ENCODE results near the gene PLEKHH2.
"Not testable (repeated sequence)": the region's sequence is repeated elsewhere in the genome, so short reads cannot be mapped to it uniquely, and the experiment has no call there.

PLEKHH2 gene

DNA sequence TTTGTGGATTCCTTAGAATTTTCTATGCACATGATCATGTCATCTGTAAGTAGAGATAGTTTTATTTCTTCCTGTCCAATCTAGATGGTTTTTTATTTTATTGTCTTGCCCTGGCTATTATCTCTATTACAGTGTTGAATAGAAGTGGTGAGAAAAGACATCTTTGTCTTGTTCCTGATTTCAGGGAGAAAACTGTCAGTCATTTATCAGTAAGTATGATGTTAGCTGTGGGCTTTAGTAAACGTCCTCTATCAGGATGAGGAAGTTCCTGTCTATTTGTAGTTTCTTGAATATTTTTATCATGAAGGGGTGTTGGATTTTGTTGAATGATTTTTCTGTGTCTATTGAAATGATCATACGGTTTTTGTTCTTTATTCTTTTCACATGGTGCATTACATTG is 5.3 kb downstream of the PLEKHH2 start:
- DNase-seq: no peak

- DNase-seq: no peak
Observed at GRCh38 chr2:43643680-43644079, 6.6 kb downstream of the PLEKHH2 start.

DNA sequence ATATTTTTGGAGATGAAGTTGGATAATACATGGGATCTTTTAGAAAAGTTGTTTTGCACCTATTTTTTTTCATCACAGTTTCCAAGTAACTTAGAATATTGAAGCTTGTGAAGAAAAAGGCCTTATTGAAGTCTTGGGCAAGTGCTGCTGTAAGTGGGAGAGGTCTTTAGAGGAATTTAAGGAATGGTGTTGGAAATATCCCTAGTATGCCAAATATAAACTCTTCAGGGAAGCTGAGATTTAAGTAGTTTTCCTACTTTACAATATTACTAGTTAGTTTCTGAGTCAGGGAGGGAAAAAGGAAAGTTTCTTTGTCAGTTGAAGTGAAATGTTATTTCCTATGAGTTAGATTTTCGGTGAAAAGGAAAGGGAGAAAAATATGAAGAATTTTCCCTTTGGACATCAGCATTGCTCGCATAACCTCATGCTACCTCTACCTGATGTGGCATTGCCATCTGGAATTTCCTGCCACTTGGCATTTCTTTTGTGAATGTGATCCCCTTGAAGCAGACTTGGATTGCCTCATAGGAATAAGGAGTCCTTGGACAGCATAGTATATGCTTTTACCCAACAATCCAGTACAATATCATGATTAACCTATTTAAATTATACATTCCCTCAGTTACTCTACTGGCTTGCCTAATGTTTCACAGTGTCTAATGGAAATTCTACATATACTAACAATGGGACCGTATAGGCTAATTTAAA is 12.1 kb downstream of the PLEKHH2 start:
- DNase-seq: no peak

DNA sequence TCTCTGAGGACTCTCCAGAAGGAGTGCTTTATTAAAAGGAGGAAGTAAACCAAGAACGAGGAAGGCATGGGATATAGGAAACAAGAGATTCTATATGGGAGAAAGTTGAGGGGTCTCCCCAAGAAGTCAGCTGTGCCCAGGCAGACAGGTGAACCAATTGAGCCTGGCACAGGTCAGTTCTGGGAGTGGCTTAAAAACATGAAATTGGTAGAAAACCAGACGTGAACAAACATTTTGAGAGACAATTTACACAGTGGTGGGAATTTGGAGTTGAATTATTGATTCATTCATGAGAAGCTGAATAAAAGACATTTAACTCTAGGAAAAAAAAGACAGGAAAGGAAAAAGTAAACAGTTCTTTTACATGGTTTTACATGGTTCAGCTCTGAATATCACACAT is 16.4 kb downstream of the PLEKHH2 start:
- no peak for DNase-seq

- no peak for DNase-seq
Observed at GRCh38 chr2:43657241-43657640, 20.2 kb downstream of the PLEKHH2 start.

- no peak for DNase-seq
Observed at GRCh38 chr2:43675646-43676321, 38.7 kb downstream of the PLEKHH2 start.

- no peak for DNase-seq
Observed at GRCh38 chr2:43676322-43677050, 39.4 kb downstream of the PLEKHH2 start, which contains the start of gene C1GALT1C1L. Gene C1GALT1C1L (minus strand): TSS chr2:43676429. CDS start chr2:43676322, 107 bp downstream.

- DNase-seq: not testable (repeated sequence)
Observed at GRCh38 chr2:43677783-43678182, 40.7 kb downstream of the PLEKHH2 start.

- DNase-seq: no peak
Observed at GRCh38 chr2:43685357-43685756, 48.3 kb downstream of the PLEKHH2 start.

- no peak for DNase-seq
Observed at GRCh38 chr2:43689999-43690398, 52.9 kb downstream of the PLEKHH2 start.

GRCh38 chr2:43692428-43692994 is 55.5 kb downstream of the PLEKHH2 start:
- DNase-seq: no peak

GRCh38 chr2:43698140-43698539 is 61.1 kb downstream of the PLEKHH2 start:
- DNase-seq: not testable (repeated sequence)

GRCh38 chr2:43699761-43700160 is 62.7 kb downstream of the PLEKHH2 start:
- no peak for DNase-seq

GRCh38 chr2:43701111-43701510 is 64.1 kb downstream of the PLEKHH2 start:
- peak; percentile 41 for DNase-seq

DNA sequence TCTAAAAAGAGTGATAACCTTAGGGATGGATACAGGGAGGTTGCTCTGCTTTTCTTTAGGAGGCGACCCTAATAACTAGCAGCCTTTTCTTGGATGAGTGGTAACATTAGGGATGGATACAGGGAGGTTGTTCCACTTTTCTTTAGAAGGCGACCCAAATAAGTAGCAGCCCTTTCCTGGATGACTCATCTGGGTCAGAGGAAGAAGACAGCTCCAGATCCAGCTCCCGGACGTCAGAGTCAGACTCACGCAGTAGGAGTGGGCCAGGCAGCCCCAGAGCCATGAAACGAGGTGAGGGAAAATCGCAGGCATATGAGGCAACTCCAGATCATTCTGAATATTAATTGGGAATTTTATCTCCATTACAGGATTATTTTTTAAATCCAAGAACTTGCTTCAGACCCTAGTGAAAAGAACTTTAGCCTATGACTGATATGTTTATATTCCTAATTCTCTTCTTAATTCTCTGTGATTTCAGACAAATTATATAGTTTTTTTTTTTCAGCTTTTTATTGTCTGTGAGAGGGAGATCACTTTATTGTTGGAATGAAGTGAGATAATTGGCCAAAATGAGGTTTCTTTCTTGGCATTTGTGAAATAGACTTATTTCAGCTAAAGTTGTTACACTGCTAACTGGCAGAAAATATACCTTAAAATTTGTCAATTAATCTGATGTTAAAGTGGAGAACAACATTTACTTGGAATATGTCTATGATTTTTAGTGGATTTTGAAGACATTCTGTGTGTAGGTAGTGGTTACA is 70.4 kb downstream of the PLEKHH2 start:
- DNase-seq: no peak

DNA sequence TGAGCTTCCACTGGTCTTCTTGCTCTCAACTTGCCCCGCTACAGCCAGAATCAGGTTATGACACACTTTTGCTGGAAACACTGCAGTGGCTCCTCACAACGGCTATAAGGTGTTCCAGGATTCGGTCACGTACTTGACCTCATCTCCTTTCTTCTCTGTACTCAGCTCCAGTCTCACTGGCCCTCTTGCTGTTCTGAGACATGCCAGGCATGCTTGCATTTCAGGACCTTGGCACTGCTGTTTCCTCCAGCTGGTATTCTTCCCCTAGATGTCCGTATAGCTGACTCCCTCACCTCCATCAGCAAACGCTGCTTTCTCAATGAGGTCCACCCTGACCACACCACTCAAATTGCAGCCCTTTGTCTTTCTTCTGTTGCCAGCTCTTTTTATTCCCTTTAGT is 71.1 kb downstream of the PLEKHH2 start:
- DNase-seq: no peak

GRCh38 chr2:43708891-43709290 is 71.8 kb downstream of the PLEKHH2 start:
- no peak for DNase-seq

GRCh38 chr2:43710866-43711265 is 73.8 kb downstream of the PLEKHH2 start:
- DNase-seq: no peak

- no peak for DNase-seq
Observed at GRCh38 chr2:43714164-43714563, 77.1 kb downstream of the PLEKHH2 start.

DNA sequence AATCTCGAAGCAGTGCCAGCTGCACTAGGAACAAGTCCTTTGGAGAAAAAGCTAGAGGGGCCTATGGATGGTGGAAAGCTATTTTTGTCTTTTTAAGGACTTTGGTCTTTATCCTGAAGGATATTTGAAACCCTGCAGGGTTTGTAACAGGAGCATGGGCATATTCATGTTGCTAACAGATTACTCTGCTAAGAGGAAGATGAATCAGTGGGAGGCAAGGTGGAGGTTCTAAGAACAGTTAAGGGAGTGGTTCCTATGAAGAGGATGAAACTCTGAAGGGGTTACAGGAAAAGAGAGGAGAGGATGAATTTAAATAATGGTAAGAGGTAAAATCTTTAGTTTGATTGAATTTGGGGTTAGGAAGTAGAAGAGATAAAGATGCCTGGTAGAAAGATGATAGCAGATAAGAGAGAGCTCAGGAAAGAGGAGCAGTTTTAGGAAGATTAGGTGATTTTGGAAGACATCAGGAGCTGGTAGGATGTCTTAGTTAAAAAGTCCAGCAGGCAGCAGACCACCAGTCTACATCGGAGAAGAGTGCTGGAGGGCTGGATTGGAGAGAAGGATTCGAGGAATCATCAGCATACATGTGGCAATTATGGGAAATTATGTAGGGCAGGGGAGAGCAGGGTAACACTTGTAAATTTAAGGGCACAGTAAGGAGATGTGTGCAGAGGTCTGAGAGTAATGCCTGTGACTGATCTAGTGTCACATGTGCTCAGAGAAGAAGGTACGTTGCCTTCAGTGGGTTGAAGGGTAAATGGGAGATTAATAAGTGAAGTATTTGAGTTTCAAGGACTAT is 78.4 kb downstream of the PLEKHH2 start:
- DNase-seq: no peak

DNA sequence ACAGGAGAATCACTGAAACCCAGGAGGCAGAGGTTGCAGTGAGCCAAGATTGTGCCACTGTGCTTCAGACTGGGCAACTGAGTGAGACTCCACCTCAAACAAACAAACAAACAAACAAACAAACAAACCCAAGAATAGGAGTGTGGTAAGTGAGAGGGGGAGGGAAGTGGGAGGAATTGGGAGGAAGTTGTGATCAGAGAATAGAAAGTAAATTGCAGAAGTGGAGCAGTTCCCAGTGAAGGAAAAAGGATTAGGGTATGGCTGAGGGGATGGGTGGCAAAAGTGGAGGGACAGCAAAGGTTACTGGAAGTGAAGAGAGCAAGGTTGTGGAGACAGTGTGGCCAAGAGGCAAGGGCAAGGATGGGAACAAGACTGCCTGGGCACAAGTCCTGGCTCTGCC is 80.3 kb downstream of the PLEKHH2 start:
- no peak for DNase-seq
